ENCODE data around the gene ACTR3C. TPM values are rescaled to one million over a fixed set of nuclear protein-coding genes. Genes with fewer than 3 reads are reported as not detected.

The ACTR3C gene
- total RNA-seq, 1 donor from 2014 or later: 0.49 TPM

DNA sequence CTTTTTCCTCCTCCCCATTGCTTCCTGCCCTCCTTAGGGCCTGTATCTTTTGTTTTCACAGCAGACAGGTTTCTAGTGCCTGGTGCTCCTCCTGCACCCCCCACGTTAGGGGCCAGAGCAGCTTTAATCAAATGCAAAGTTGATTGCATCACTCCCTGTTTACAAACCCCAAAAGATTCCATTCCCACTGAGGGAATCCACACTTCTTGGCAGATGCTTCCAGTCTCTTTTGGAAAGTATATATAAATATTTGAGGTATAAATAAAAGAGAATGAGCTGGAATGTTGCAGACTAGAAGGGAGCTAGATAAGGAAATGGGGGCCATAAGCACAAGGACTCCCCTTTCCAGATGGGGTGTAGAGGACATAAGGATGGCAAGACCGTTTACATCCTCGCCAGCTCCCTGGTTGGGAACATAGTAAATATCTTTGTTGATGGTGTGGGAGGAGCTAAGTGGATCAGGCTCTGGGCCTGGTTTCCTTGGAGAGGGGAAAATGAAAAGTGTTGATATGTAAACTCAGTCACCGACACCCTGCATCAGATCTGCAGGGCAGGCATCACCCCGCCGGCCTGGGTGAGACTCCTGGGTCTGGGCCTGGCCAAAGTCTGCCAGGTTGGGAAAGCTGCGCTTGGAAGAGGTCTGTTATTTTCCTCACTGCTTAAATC lies 11.9 kb upstream of the ACTR3C start:
- no peak overlapping the region for H3K27ac Mint-ChIP-seq (ENCODE audit: unreplicated experiment)
- H3K9me3 Mint-ChIP-seq: no peaks in the 10 kb centered on the region
- peaks cover 15% of the 10 kb centered on the region for H3K27me3 Mint-ChIP-seq (ENCODE audit: low read depth)
- TF ChIP-seq, protein P1, sequence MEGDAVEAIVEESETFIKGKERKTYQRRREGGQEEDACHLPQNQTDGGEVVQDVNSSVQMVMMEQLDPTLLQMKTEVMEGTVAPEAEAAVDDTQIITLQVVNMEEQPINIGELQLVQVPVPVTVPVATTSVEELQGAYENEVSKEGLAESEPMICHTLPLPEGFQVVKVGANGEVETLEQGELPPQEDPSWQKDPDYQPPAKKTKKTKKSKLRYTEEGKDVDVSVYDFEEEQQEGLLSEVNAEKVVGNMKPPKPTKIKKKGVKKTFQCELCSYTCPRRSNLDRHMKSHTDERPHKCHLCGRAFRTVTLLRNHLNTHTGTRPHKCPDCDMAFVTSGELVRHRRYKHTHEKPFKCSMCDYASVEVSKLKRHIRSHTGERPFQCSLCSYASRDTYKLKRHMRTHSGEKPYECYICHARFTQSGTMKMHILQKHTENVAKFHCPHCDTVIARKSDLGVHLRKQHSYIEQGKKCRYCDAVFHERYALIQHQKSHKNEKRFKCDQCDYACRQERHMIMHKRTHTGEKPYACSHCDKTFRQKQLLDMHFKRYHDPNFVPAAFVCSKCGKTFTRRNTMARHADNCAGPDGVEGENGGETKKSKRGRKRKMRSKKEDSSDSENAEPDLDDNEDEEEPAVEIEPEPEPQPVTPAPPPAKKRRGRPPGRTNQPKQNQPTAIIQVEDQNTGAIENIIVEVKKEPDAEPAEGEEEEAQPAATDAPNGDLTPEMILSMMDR (conservative IDR thresholded peaks at IDR 0.05): no peak
- no peak for DNase-seq (ENCODE audit: low read depth, low spot score)
- H3K4me3 Mint-ChIP-seq: no peak overlapping the region
- H3K36me3 Mint-ChIP-seq (ENCODE audit: low read depth): no peaks in the 10 kb centered on the region
- peaks cover 10% of the 10 kb centered on the region for H3K4me1 Mint-ChIP-seq

DNA sequence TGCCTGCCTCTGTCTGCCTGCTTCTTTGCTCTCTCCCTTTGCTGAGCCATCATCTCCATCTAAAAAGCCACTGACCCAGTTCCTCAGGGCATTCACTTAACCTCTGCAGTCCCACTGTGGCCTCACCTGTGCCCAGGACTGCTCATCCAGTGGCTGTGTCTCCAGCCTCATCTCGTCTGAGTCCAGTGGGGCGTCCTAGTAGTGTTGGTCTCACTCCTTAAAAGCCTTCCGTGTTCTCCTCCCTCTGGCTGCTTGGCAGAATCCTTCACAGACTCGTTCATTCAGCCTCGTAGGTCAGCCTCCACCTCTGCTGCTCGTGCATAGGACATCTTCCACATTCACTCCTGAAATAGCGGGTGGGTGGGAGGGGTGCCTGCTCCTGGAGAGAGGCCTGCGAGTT lies 10.8 kb upstream of the ACTR3C start:
- Mint-ChIP-seq H3K4me3 (no peak overlapping the region), H3K36me3 (ENCODE audit: low read depth) (no peaks in the 10 kb centered on the region), H3K27ac (ENCODE audit: unreplicated experiment) (peak overlapping the region; percentile 71), H3K27me3 (ENCODE audit: low read depth) (peaks cover 4% of the 10 kb centered on the region), H3K9me3 (no peaks in the 10 kb centered on the region), H3K4me1 (no peaks in the 10 kb centered on the region)
- no peak for DNase-seq (ENCODE audit: low read depth, low spot score)
- TF ChIP-seq, protein P1 (conservative IDR thresholded peaks at IDR 0.05): no peak

DNA sequence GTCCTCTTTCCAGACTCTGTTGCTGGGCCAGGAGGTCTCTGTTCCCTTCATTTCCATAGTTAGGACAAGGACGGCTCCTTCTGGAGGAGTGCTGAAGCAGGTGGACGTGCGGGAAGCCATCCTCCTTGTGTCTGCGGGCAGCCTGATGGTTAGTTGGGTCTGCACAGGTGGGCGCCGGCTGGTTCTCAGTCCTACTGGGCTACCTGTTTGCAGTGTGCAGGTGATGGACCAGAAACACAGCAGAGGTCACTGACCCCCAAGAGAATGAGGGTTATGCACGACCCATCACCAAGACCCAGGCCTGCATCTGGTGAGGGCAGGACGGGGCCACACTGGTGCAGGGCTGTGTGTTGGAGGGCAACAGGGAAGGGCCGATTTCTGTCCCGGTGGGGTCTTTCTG lies 10.3 kb upstream of the ACTR3C start:
- no peaks in the 10 kb centered on the region for H3K4me1 Mint-ChIP-seq
- TF ChIP-seq, protein P1 (conservative IDR thresholded peaks at IDR 0.05): no peak
- DNase-seq (ENCODE audit: low read depth, low spot score): no peak
- no peak overlapping the region for H3K4me3 Mint-ChIP-seq
- no peak overlapping the region for H3K27ac Mint-ChIP-seq (ENCODE audit: unreplicated experiment)
- no peaks in the 10 kb centered on the region for H3K36me3 Mint-ChIP-seq (ENCODE audit: low read depth)
- peaks cover 3% of the 10 kb centered on the region for H3K27me3 Mint-ChIP-seq (ENCODE audit: low read depth)
- no peaks in the 10 kb centered on the region for H3K9me3 Mint-ChIP-seq

DNA sequence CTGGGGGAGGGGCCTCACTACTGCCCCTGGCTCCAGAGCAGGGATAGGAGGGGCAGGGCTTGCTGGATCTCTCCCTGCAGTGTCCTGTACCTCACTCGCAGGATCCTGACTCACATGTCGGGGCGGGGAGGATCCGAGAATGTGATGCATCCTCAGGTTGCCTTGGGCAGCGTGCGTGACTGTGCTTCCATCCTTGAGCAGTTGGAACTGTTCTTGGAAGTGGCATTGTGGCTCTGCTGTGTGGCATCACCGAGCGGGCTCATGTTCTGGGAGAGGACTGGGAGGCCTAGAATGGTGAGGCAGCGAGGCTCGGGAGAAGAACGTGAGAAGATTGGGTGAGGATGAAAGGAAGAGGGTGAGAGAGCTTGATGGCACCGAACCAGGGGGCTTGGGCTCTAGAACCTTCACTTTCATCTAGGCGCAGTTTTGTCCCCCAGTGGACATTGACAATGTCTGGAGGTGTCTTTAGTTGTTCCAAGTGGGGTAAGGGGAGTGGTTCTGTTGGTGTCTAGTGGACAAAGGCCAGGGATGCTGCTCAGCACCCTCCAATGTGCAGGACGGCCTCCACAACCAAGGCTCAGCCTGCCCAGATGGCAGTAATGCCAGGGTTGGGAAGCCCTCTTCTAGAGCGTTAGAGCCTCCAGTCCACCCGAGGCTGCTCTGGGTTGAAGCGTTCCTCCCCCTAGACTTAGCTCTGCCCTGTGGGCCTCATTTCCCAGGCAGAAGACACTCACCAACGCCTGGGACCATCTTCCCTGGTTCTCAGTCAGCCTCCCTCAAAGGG lies 9.7 kb upstream of the ACTR3C start:
- Mint-ChIP-seq H3K9me3 (no peaks in the 10 kb centered on the region), H3K4me3 (no peak overlapping the region), H3K27ac (ENCODE audit: unreplicated experiment) (peak overlapping the region; percentile 86), H3K27me3 (ENCODE audit: low read depth) (peaks cover 2% of the 10 kb centered on the region), H3K36me3 (ENCODE audit: low read depth) (no peaks in the 10 kb centered on the region), H3K4me1 (no peaks in the 10 kb centered on the region)
- TF ChIP-seq, protein P1 (conservative IDR thresholded peaks at IDR 0.05): no peak
- DNase-seq (ENCODE audit: low read depth, low spot score): no peak

DNA sequence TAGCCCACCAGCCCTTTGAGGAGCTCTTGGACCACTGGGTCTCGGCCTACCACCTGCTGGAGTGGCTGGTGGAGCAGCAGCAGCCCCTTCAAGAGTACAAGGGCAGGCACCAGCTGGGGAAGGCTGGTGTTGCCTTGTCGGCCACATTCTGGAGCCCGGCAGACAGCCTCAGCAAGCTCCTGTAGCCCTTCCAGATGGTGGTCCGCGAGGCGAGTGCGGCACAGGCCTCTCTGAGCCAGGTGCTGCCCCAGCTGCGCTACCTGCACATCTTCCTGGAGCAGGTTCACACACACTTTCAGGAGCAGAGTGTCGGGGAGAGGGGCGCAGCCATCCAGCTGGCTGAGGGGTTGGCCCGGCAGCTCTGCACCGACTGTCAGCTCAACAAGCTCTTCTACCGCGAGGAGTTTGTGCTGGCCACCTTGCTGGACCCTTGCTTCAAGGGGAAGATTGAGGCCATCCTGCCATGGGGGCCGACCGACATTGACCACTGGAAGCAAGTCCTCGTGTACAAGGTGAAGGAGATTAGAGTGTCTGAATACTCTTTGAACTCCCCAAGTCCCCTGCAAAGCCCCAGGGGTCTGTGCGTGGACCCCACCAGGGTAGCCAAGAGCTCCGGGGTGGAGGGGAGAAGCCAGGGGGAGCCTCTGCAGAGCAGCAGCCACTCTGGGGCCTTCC lies 7.0 kb upstream of the ACTR3C start:
- Mint-ChIP-seq H3K27ac (ENCODE audit: unreplicated experiment) (no peak overlapping the region), H3K9me3 (no peaks in the 10 kb centered on the region), H3K27me3 (ENCODE audit: low read depth) (no peaks in the 10 kb centered on the region), H3K4me3 (no peak overlapping the region), H3K4me1 (peaks cover under 1% of the 10 kb centered on the region), H3K36me3 (ENCODE audit: low read depth) (peaks cover 3% of the 10 kb centered on the region)
- TF ChIP-seq, protein P1 (conservative IDR thresholded peaks at IDR 0.05): no peak
- DNase-seq (ENCODE audit: low read depth, low spot score): no peak
